Endothelial cell of umbilical vein (primary cell): ENCODE measurements around the gene WNK4.
"Not testable (repeated sequence)": the region's sequence is repeated elsewhere in the genome, so short reads cannot be mapped to it uniquely, and the experiment has no call there.

Source experiments
- CTCF ChIP-seq, 2 donors: IDR thresholded peaks; 1 replicate in 1 of 2; 2 replicates in 1 of 2; pipeline ENCODE4 v1.5.1; 2011; ENCODE audit warnings: low read length in 2 of 2, mild to moderate bottlenecking in 2 of 2, moderate library complexity in 2 of 2, control low read depth in 1 of 2, inconsistent platforms in 1 of 2, low read depth in 1 of 2; ENCODE audit not compliant: insufficient read depth in 1 of 2; ENCODE audit errors: extremely low read depth in 1 of 2
- EZH2 ChIP-seq: IDR thresholded peaks from 2 replicates; pipeline ENCODE4 v1.6.1; 2012; ENCODE audit warnings: borderline replicate concordance, low read depth, mild to moderate bottlenecking, moderate library complexity, low read length, inconsistent platforms; ENCODE audit not compliant: severe bottlenecking
- FOS ChIP-seq: IDR thresholded peaks from 2 replicates; pipeline ENCODE4 v1.6.1; 2011; ENCODE audit warnings: mild to moderate bottlenecking, low read length, moderate library complexity, borderline replicate concordance; ENCODE audit not compliant: insufficient read depth
- GATA2 ChIP-seq: IDR thresholded peaks from 2 replicates; pipeline ENCODE4 v1.7.0; 2011; ENCODE audit warnings: low read depth, mild to moderate bottlenecking, moderate library complexity, mixed read lengths, low read length; ENCODE audit not compliant: insufficient read length, insufficient read depth
- MAX ChIP-seq: IDR thresholded peaks from 2 replicates; pipeline ENCODE4 v1.6.1; 2011; ENCODE audit not compliant: insufficient read depth, insufficient read length
- MYC ChIP-seq: IDR thresholded peaks from one replicate; pipeline ENCODE4 v1.6.1; 2011; ENCODE audit warnings: mild to moderate bottlenecking, low read depth, low read length
- POLR2A ChIP-seq: IDR thresholded peaks from 2 replicates; pipeline ENCODE4 v1.6.1; 2012; ENCODE audit warnings: low read depth, mild to moderate bottlenecking, control low read depth, low read length
- POLR2AphosphoS5 ChIP-seq: IDR thresholded peaks from 2 replicates; pipeline ENCODE4 v1.6.1; 2012; ENCODE audit warnings: low read depth, mild to moderate bottlenecking, control low read depth, low read length, moderate library complexity; ENCODE audit not compliant: insufficient read depth

GRCh38 chr17:42742916-42743315 is 37.5 kb upstream of the WNK4 start:
- TF ChIP-seq POLR2A; CTCF (IDR thresholded peaks at IDR 0.05; ENCODE audit: extremely low read depth in 1 of 2, insufficient read depth in 1 of 2, low read depth in 1 of 2, low read length in 2 of 2); POLR2AphosphoS5; EZH2; MAX; MYC; FOS; GATA2: not testable (repeated sequence)
